Smooth muscle cell (in vitro differentiated cells): ENCODE results near the gene INTS11. TPM values are rescaled to one million over a fixed set of nuclear protein-coding genes. Genes with fewer than 3 reads are reported as not detected.

Source experiments
- DNase-seq: peaks from one replicate; lab custom pipeline; 2025; ENCODE audit not compliant: unreplicated experiment; lab: John Stamatoyannopoulos, UW
- H2AFZ ChIP-seq: fragments of 200-600 bp; sonication (generic); 2 replicates; pipeline ENCODE4 v1.6.0; 2016; ENCODE audit warnings: antibody characterized with exemption, low read depth, mild to moderate bottlenecking
- H3F3A ChIP-seq: fragments of 200-600 bp; sonication (generic); 2 replicates; pipeline ENCODE4 v1.6.0; 2017; ENCODE audit warnings: antibody characterized with exemption, low read depth
- H3K27ac ChIP-seq: fragments of 200-600 bp; sonication (generic); 2 replicates; pipeline ENCODE4 v1.5.1; 2016; ENCODE audit warnings: low read depth, mild to moderate bottlenecking
- H3K27me3 ChIP-seq: fragments of 200-600 bp; sonication (generic); 2 replicates; pipeline ENCODE4 v1.6.1; 2016; ENCODE audit warnings: low read depth, mild to moderate bottlenecking
- H3K36me3 ChIP-seq: fragments of 200-600 bp; sonication (generic); 2 replicates; pipeline ENCODE4 v1.5.1; 2016; ENCODE audit warnings: low read depth
- H3K4me1 ChIP-seq: fragments of 200-600 bp; sonication (generic); 2 replicates; pipeline ENCODE4 v1.5.1; 2016; ENCODE audit warnings: low read depth
- H3K4me2 ChIP-seq: fragments of 200-600 bp; sonication (generic); 2 replicates; pipeline ENCODE4 v1.6.0; 2016; ENCODE audit warnings: mild to moderate bottlenecking
- H3K4me3 ChIP-seq: fragments of 200-600 bp; sonication (generic); 2 replicates; pipeline ENCODE4 v1.5.1; 2016; ENCODE audit warnings: mild to moderate bottlenecking
- H3K79me2 ChIP-seq: fragments of 200-600 bp; sonication (generic); 2 replicates; pipeline ENCODE4 v1.6.0; 2016; ENCODE audit warnings: low read depth, mild to moderate bottlenecking
- H3K9ac ChIP-seq: fragments of 200-600 bp; sonication (generic); 2 replicates; pipeline ENCODE4 v1.6.0; 2016; ENCODE audit warnings: low read depth
- H3K9me3 ChIP-seq: fragments of 200-600 bp; sonication (generic); replicated peaks from 2 replicates; pipeline ENCODE4 v1.5.1; 2016; ENCODE audit warnings: low read depth
- H4K20me1 ChIP-seq: fragments of 200-600 bp; sonication (generic); 2 replicates; pipeline ENCODE4 v1.6.0; 2016; ENCODE audit warnings: low read depth
- CTCF ChIP-seq: fragments of 200-600 bp; sonication (generic); IDR thresholded peaks from 2 replicates; pipeline ENCODE4 v1.5.1; 2017; ENCODE audit warnings: borderline replicate concordance, mild to moderate bottlenecking, antibody characterized with exemption; ENCODE audit not compliant: insufficient read depth, poor library complexity, severe bottlenecking
- WGBS: methylation state at CpG from one replicate; pipeline ENCODE4 v1.1.7; 2016; ENCODE audit warnings: low lambda C conversion rate; 5-methylcytosine and 5-hydroxymethylcytosine counted together
- polyA plus RNA-seq: library from polyadenylated mRNA; unstranded; fragments of >200 nt; fragmentation: Nextera tagmentation; extraction: Ambion mirVana; gene quantifications from 2 replicates; pipeline ENCODE4 v1.2.1, GENCODE V29; 2016
- total RNA-seq: library from RNA; depleted of rRNA; stranded (reverse); fragments of >200 nt; gene quantifications from 2 replicates; pipeline ENCODE4 v1.2.3, GENCODE V29; 2014

Gene INTS11
- total and polyA plus RNA-seq, 2 experiments from 2014 or later = 48.5 to 63.1 TPM

GRCh38 chr1:1306661-1307260 is 17.7 kb downstream of the INTS11 start:
- no peaks in the 10 kb centered on the region for H3K36me3 ChIP-seq
- H3K4me2 ChIP-seq = peak overlapping the region; percentile 99
- no peak for TF ChIP-seq CTCF
- no peak overlapping the region for H2AFZ ChIP-seq
- H4K20me1 ChIP-seq = peaks cover 80% of the 10 kb centered on the region
- H3K9ac ChIP-seq = peak overlapping the region; percentile 71
- WGBS = 60% methylated on average over 27 of the region's 27 CpGs
- no peaks in the 10 kb centered on the region for H3K27me3 ChIP-seq
- no peaks in the 10 kb centered on the region for H3K9me3 ChIP-seq
- peaks cover 40% of the 10 kb centered on the region for H3K79me2 ChIP-seq
- peak overlapping the region; percentile 29 for H3K27ac ChIP-seq
- peak overlapping the region; percentile 86 for H3K4me3 ChIP-seq
- H3K4me1 ChIP-seq = peaks cover 36% of the 10 kb centered on the region
- H3F3A ChIP-seq = peaks cover 4% of the 10 kb centered on the region
- DNase-seq = no peak

- peaks cover 40% of the 10 kb centered on the region for H3K79me2 ChIP-seq
These were observed 18.3 kb downstream of the INTS11 start for GRCh38 chr1:1306070-1306660.

GRCh38 chr1:1305300-1306069 is 19.0 kb downstream of the INTS11 start:
- Histone ChIP-seq H3K9ac (peak overlapping the region; percentile 15), H3K27me3 (no peaks in the 10 kb centered on the region), H3K36me3 (no peaks in the 10 kb centered on the region), H3K4me2 (peak overlapping the region; percentile 99), H3K4me1 (peaks cover 36% of the 10 kb centered on the region), H3F3A (peaks cover 4% of the 10 kb centered on the region), H3K4me3 (peak overlapping the region; percentile 86), H3K9me3 (no peaks in the 10 kb centered on the region), H3K79me2 (peaks cover 40% of the 10 kb centered on the region), H4K20me1 (peaks cover 81% of the 10 kb centered on the region), H2AFZ (no peak overlapping the region), H3K27ac (peak overlapping the region; percentile 75)
- 42% methylated on average over 21 of the region's 25 CpGs for WGBS
- no peak for TF ChIP-seq CTCF
- peak; percentile 49 for DNase-seq

More at GRCh38 chr1:1306070-1306660, 18.3 kb downstream of the INTS11 start:
- Histone ChIP-seq H3K4me2 (peak overlapping the region; percentile 99), H3K4me3 (peak overlapping the region; percentile 86), H3K9ac (peak overlapping the region; percentile 15), H3K4me1 (peaks cover 36% of the 10 kb centered on the region), H3K9me3 (no peaks in the 10 kb centered on the region), H4K20me1 (peaks cover 81% of the 10 kb centered on the region), H2AFZ (no peak overlapping the region), H3K27me3 (no peaks in the 10 kb centered on the region), H3F3A (peaks cover 4% of the 10 kb centered on the region), H3K36me3 (no peaks in the 10 kb centered on the region), H3K27ac (peak overlapping the region; percentile 75)
- TF ChIP-seq CTCF = peak; percentile 9
- DNase-seq = no peak
- WGBS = 55% methylated on average over 11 of the region's 11 CpGs
